Activated naive CD4-positive, alpha-beta T cell treated with anti-CD3 and anti-CD28 coated beads for 36 hours (primary cell): ENCODE measurements around the gene NDUFS8. TPM values are rescaled to one million over a fixed set of nuclear protein-coding genes. Genes with fewer than 3 reads are reported as not detected.

ENCODE experiments used
- CTCF ChIA-PET: fragments of 350-600 bp; sonication (Branson Sonifier 250); formaldehyde crosslinking; loops from one replicate; lab custom pipeline; 2021; ENCODE audit warnings: antibody characterized with exemption; lab: Charles Lee
- DNase-seq: peaks from one replicate; pipeline ENCODE4 v3.0.0-alpha.2; 2020
- H3K27ac Mint-ChIP-seq: one replicate; pipeline ENCODE4 v1.8.0; 2021; ENCODE audit warnings: mild to moderate bottlenecking, mixed read lengths
- H3K27me3 Mint-ChIP-seq: one replicate; pipeline ENCODE4 v1.8.0; 2021; ENCODE audit warnings: low read depth, mixed read lengths
- H3K36me3 Mint-ChIP-seq: one replicate; pipeline ENCODE4 v1.8.0; 2021; ENCODE audit warnings: low read depth, mixed read lengths
- H3K4me1 Mint-ChIP-seq: one replicate; pipeline ENCODE4 v1.8.0; 2021; ENCODE audit warnings: low read depth, mixed read lengths
- H3K4me3 Mint-ChIP-seq: one replicate; pipeline ENCODE4 v1.8.0; 2021; ENCODE audit warnings: mild to moderate bottlenecking, moderate library complexity, mixed read lengths
- H3K9me3 Mint-ChIP-seq: one replicate; pipeline ENCODE4 v1.8.0; 2021; ENCODE audit warnings: mixed read lengths
- intact Hi-C: fragments of 100-400 bp; cut with micrococcal nuclease; formaldehyde crosslinking; loops from one replicate; pipeline ENCODE4 v1.15.1; 2023
- total RNA-seq, 2 experiments: library from RNA; stranded (reverse); gene quantifications; one replicate each; pipeline ENCODE4 v1.2.3, GENCODE V29; 2021

The NDUFS8 gene
- total RNA-seq, 2 experiments from 2014 or later: 142 to 162 TPM

DNA sequence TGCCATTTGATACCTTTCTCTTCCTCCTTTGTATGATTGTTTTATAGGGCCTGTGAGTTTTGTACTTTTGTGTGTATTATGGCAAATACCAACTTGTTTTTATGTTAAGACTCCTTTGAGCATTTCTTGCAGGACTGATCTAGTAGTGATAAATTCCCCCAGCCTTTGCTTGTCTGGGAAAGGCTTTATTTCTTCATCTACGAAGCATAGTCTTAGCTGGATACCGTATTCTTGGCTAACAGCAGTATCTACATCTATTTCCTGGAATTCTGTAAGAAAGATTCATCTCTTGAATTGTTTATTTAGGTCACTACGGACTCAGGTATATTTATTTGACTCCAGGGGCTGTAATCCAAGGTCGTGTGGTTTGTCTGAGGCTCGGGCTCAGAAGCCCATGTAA is 6.0 kb upstream of the NDUFS8 start:
- intact Hi-C loops: no loop called here
- Mint-ChIP-seq H3K4me1 (peaks cover 9% of the 10 kb centered on the region), H3K27ac (no peak overlapping the region), H3K4me3 (no peak overlapping the region), H3K9me3 (peaks cover 7% of the 10 kb centered on the region), H3K27me3 (no peaks in the 10 kb centered on the region), H3K36me3 (peaks cover 10% of the 10 kb centered on the region)
- DNase-seq: no peak
- CTCF ChIA-PET: no interaction called here

DNA sequence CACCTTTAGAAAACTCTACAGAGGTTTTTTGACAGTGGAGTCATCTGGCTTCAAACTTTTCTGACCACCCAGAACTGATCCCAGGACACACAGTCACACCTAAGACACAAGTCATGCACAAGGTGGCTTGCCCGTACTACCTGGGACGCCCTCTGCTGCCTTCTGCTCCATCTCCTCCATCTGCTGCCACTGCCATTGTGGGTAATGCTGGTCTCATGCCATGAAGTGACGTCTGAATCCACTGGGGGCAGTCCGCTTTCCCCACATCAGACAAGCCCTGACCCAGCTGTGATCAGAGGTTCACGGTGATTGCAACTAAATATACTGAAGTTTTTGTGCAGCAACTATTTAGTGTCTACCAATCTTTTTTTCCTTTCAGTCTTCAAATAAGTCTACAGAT is 5.4 kb upstream of the NDUFS8 start:
- Mint-ChIP-seq H3K36me3 (peaks cover 10% of the 10 kb centered on the region), H3K4me1 (peaks cover 14% of the 10 kb centered on the region), H3K27me3 (no peaks in the 10 kb centered on the region), H3K4me3 (no peak overlapping the region), H3K9me3 (peaks cover 7% of the 10 kb centered on the region), H3K27ac (no peak overlapping the region)
- no peak for DNase-seq
- CTCF ChIA-PET: interaction anchor here (0.5 to 0.7 kb wide), 2 partner anchors 182 to 184 kb away, joined by 4 read pairs; no protein-coding TSS in a partner anchor
- intact Hi-C loops: no loop called here

DNA sequence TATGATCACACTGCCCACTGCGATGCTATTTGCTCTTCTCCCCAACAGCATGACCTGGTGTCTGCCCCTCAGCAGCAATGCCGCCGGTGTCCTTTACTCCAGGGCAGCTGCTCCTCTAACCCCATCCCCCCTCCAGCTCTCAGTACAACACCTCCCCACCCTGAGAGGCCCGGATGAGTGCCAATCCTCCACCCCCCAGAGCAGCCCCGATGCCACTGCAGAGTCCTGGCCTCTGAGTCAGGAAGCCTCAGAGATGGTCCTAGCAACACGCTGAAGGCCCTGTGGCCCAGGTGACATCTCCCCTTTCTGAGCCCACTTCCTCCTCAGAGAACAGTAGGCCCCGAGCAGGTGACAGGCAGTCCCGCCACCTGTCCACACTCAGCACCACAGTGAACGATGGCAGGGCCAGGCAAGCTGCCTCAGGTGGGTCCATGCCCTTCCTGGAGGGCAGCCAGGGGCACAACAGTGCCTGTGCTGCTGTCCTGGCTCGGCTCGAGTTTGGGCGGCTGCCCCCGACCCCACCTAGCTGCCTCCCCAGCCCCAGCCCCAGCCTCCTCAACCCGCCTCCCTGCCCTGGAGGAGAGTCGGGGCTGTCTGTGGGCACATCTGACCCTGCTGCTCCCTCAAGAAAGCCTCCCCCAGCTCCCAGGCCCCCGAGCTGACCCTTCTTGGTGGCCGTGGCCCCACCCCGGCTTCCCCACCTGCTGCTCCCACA is 3.9 kb upstream of the NDUFS8 start:
- H3K9me3 Mint-ChIP-seq: peaks cover 7% of the 10 kb centered on the region
- intact Hi-C loops: no loop called here
- H3K27me3 Mint-ChIP-seq: no peaks in the 10 kb centered on the region
- CTCF ChIA-PET: no interaction called here
- peaks cover 19% of the 10 kb centered on the region for H3K4me1 Mint-ChIP-seq
- H3K36me3 Mint-ChIP-seq: peaks cover 10% of the 10 kb centered on the region
- H3K4me3 Mint-ChIP-seq: no peak overlapping the region
- no peak for DNase-seq
- H3K27ac Mint-ChIP-seq: no peak overlapping the region

DNA sequence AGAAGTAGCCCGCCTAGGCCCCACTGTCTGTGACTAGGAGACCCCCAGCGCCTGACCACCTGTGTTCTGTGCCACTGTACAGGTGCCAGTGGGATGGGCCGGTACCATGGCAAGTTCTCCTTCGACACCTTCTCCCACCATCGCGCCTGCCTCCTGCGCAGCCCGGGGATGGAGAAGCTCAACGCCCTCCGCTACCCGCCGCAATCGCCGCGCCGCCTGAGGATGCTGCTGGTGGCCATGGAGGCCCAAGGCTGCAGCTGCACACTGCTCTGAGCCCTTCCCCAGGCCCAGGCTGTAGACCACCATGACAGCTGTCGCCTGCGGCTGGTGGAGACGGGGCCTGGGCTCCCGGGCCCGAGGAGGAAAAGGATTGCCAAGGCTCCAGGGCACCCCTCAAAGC is 2.8 kb upstream of the NDUFS8 start:
- H3K27me3 Mint-ChIP-seq: no peaks in the 10 kb centered on the region
- H3K27ac Mint-ChIP-seq: no peak overlapping the region
- no peak for DNase-seq
- no peak overlapping the region for H3K4me3 Mint-ChIP-seq
- H3K9me3 Mint-ChIP-seq: peaks cover 7% of the 10 kb centered on the region
- peaks cover 10% of the 10 kb centered on the region for H3K36me3 Mint-ChIP-seq
- H3K4me1 Mint-ChIP-seq: peaks cover 23% of the 10 kb centered on the region
- CTCF ChIA-PET: no interaction called here
- intact Hi-C loops: no loop called here

DNA sequence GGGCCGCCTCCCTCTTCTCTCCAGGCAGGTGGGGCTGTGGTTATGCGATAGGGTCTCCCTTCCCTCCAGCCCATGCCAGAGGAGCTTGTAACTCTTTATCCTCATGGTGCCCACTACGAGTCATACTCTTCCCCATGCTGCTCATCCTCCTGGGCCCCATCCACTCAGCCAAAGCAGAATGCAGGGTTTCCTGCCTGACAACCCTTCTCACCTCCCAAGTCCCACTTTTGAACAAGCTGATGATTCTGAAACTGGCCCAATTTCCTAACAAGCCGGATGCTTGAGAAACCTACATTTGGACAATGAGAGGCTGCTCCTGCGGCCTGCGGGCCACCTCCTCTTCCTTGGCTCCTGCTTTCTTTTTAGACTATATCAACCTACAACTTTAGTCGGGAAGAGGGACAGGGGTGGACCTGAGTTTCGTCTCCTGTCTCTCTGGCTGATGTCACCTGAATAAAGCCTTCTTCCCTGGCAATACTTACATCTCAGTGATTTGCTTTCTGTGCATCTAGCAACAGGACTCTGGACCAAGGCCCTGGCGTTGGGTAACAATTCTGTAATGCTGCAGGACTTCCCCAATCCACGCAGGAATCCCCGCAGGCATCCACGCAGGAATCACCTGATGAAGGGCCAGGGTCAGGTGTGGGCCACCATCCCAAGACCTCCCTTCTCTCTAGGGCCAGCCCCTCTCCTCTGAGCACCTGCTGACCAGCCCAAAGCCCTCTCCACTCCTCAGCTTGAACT is 1.5 kb upstream of the NDUFS8 start:
- no peak for DNase-seq
- peak overlapping the region; percentile 91 for H3K4me3 Mint-ChIP-seq
- no peaks in the 10 kb centered on the region for H3K27me3 Mint-ChIP-seq
- intact Hi-C loops: no loop called here
- H3K36me3 Mint-ChIP-seq: peaks cover 12% of the 10 kb centered on the region
- CTCF ChIA-PET: no interaction called here
- peaks cover 7% of the 10 kb centered on the region for H3K9me3 Mint-ChIP-seq
- peaks cover 23% of the 10 kb centered on the region for H3K4me1 Mint-ChIP-seq
- H3K27ac Mint-ChIP-seq: no peak overlapping the region

DNA sequence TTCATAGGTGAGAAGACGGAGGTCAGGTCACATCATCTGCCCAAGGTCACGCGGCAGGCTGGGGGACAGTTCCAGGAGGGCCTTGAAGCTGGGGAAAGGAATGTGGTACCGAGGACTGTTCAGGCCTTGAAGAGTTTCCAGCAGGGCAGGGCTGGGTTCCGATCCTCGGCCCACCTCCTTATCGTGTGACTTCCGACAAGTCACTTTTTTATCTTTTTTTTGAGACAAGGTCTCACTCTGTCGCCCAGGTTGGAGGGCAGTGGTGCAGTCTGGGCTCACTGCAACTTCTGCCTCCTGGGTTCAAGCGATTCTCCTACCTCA is 623 bp downstream of the NDUFS8 start:
- peaks cover 4% of the 10 kb centered on the region for H3K36me3 Mint-ChIP-seq
- peak overlapping the region; percentile 88 for H3K27ac Mint-ChIP-seq
- no peaks in the 10 kb centered on the region for H3K9me3 Mint-ChIP-seq
- CTCF ChIA-PET: interaction anchor here (0.6 kb wide), 1 partner anchor 85 kb away, joined by 4 read pairs; no protein-coding TSS in a partner anchor
- peaks cover 23% of the 10 kb centered on the region for H3K4me1 Mint-ChIP-seq
- intact Hi-C loops: loop anchor here (2.0 to 10.0 kb wide), 5 partner anchors 26 to 526 kb away; partner anchors contain the start of genes CDK2AP2, PITPNM1, PPP6R3 and UNC93B1
- DNase-seq: no peak
- peak overlapping the region; percentile 91 for H3K4me3 Mint-ChIP-seq
- H3K27me3 Mint-ChIP-seq: no peaks in the 10 kb centered on the region

DNA sequence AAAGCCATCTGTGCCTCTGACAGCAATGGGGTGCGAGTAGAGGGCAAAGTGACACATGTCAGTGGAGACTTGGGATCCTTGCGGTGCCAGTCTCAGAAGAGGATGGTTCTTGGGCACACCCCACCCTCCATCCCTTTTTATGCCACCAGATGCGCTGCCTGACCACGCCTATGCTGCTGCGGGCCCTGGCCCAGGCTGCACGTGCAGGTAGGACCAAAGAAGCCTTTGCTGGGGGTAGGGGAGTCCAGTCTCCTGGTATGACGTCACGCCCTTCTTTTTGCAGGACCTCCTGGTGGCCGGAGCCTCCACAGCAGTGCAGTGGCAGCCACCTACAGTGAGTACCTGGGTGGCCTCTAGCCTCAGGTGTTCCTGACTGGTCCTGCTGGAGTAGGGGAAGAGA is 1.5 kb downstream of the NDUFS8 start:
- Mint-ChIP-seq H3K4me1 (peaks cover 27% of the 10 kb centered on the region), H3K9me3 (no peaks in the 10 kb centered on the region), H3K27me3 (no peaks in the 10 kb centered on the region), H3K36me3 (peaks cover 4% of the 10 kb centered on the region), H3K27ac (peak overlapping the region; percentile 7), H3K4me3 (peak overlapping the region; percentile 91)
- no peak for DNase-seq
- CTCF ChIA-PET: no interaction called here
- intact Hi-C loops: loop anchor here (5.0 to 10.0 kb wide), 4 partner anchors 173 to 527 kb away; partner anchors contain the start of genes CDK2AP2, PITPNM1 and PPP6R3

DNA sequence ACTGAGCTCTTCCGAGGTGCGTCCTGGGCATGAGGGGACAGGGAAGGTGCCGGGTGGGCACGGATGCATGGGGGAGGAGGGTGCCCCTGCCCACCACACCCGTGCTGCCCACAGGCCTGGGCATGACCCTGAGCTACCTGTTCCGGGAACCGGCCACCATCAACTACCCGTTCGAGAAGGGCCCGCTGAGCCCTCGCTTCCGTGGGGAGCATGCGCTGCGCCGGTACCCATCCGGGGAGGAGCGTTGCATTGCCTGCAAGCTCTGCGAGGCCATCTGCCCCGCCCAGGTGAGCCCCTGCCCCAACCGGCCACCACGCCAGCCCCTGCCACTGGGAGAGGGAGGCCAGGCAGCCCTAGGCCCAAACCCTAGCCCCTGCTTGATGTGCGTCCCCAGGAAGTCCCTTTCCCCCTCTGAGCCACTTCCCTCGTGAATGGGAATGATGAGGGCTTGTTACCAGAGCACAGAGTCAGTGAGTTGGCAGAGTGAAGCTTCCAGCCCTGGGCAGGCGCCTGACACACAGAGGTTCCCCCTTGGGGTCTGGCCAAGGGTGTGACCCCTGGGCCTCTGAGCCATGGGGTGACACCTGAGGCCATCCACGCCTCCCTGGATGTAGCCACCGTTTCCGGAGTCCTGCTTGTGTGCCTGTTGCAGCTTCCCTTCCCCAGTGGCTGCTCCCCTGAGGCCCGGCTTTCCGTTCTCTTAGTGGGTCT is 2.7 kb downstream of the NDUFS8 start:
- CTCF ChIA-PET: no interaction called here
- H3K27ac Mint-ChIP-seq: no peak overlapping the region
- H3K4me3 Mint-ChIP-seq: no peak overlapping the region
- H3K4me1 Mint-ChIP-seq: peaks cover 34% of the 10 kb centered on the region
- DNase-seq: no peak
- no peaks in the 10 kb centered on the region for H3K27me3 Mint-ChIP-seq
- no peaks in the 10 kb centered on the region for H3K9me3 Mint-ChIP-seq
- intact Hi-C loops: loop anchor here (5.0 to 10.0 kb wide), 4 partner anchors 172 to 528 kb away; partner anchors contain the start of genes CDK2AP2, PITPNM1 and PPP6R3
- peaks cover 2% of the 10 kb centered on the region for H3K36me3 Mint-ChIP-seq

DNA sequence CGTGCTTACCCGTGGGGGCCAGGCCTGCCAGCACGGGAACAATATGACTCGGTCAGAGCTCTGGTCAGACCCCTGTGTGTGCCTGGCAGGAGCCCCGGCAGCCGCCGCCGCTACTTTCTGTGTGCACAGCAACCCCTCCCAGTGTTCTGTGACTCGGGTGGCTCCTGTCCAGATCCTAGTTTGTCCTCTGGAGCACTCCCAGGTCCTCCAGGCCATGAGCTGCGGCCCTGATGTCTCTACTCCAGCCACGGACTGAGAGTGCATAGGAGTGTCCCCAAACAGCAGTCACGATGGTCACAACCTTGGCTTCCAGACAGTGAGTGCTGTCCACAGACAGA is 3.2 kb downstream of the NDUFS8 start:
- intact Hi-C loops: loop anchor here (5.0 to 10.0 kb wide), 4 partner anchors 171 to 529 kb away; partner anchors contain the start of genes CDK2AP2, PITPNM1 and PPP6R3
- Mint-ChIP-seq H3K4me1 (peaks cover 36% of the 10 kb centered on the region), H3K27ac (no peak overlapping the region), H3K4me3 (no peak overlapping the region), H3K9me3 (no peaks in the 10 kb centered on the region), H3K27me3 (no peaks in the 10 kb centered on the region), H3K36me3 (peaks cover 2% of the 10 kb centered on the region)
- no peak for DNase-seq
- CTCF ChIA-PET: no interaction called here

DNA sequence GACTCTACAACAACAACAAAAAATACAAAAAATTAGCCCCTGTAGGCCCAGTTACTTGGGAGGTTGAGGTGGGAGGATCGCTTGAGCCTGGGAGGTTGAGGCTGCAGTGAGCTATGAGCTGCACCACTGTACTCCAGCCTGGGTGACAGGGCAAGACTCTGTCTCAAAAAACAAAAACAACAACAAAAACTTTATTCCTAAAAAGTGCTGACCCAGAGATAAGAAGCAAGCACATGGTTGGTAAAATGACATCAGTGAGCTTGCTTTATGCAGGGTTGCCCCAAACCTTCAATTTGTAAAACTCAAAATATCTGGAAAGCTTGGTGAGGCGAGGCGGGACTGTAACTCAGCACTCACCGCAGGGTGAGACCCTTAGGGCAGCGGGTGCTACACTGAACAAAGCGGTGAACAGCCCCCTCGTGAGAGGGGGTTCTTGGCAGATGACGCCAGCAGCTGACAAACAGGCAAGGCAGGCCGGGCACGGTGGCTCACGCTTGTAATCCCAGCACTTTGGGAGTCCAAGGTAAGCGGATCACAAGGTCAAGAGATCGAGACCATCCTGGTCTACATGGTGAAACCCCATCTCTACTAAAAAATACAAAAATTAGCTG is 4.9 kb downstream of the NDUFS8 start:
- DNase-seq: no peak
- H3K4me1 Mint-ChIP-seq: peaks cover 20% of the 10 kb centered on the region
- intact Hi-C loops: loop anchor here (10.0 kb wide), 3 partner anchors 169 to 531 kb away; partner anchors contain the start of genes CDK2AP2 and PITPNM1
- no peak overlapping the region for H3K4me3 Mint-ChIP-seq
- H3K27me3 Mint-ChIP-seq: no peaks in the 10 kb centered on the region
- H3K36me3 Mint-ChIP-seq: peaks cover 5% of the 10 kb centered on the region
- no peak overlapping the region for H3K27ac Mint-ChIP-seq
- CTCF ChIA-PET: interaction anchor here (1.2 kb wide), 1 partner anchor 173 kb away, joined by 3 read pairs; no protein-coding TSS in a partner anchor
- H3K9me3 Mint-ChIP-seq: no peaks in the 10 kb centered on the region

DNA sequence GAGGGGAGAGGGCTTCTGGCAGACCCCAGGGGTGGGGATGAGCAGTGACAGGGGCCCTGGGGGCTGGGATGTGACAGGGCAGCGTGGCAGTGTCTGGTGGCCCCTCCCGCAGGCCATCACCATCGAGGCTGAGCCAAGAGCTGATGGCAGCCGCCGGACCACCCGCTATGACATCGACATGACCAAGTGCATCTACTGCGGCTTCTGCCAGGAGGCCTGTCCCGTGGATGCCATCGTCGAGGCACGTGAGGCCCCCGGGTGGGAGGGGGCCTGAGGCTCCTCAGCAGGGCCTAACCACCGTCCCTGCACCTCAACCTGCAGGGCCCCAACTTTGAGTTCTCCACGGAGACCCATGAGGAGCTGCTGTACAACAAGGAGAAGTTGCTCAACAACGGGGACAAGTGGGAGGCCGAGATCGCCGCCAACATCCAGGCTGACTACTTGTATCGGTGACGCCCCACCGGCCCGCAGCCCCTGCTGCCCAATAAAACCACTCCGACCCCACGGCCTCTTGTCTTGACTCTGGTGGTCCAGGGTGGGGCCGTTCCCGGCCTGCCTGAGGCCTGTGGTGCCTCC is 5.7 kb downstream of the NDUFS8 start:
- Mint-ChIP-seq H3K36me3 (peaks cover 5% of the 10 kb centered on the region), H3K4me1 (peaks cover 26% of the 10 kb centered on the region), H3K27me3 (no peaks in the 10 kb centered on the region), H3K4me3 (no peak overlapping the region), H3K27ac (no peak overlapping the region), H3K9me3 (no peaks in the 10 kb centered on the region)
- intact Hi-C loops: loop anchor here (10.0 kb wide), 3 partner anchors 169 to 531 kb away; partner anchors contain the start of genes CDK2AP2 and PITPNM1
- no peak for DNase-seq
- CTCF ChIA-PET: interaction anchor here (1.2 kb wide), 1 partner anchor 172 kb away, joined by 3 read pairs; no protein-coding TSS in a partner anchor
